NCI-H2107 treated with DMSO at 0.1 percent for 48 hours (cell line): ENCODE measurements around the gene PAXX.

Experiments
- DNase-seq: peaks from one replicate; lab custom pipeline; 2025; ENCODE audit not compliant: unreplicated experiment; lab: John Stamatoyannopoulos, UW

The PAXX gene

GRCh38 chr9:136964833-136965422 lies 27.3 kb upstream of the PAXX start:
- no peak for DNase-seq

GRCh38 chr9:136965771-136966484 lies 26.3 kb upstream of the PAXX start:
- DNase-seq: no peak

- no peak for DNase-seq
Observed at GRCh38 chr9:136968333-136969127, 23.7 kb upstream of the PAXX start.

GRCh38 chr9:136969150-136969549 lies 23.1 kb upstream of the PAXX start:
- no peak for DNase-seq

GRCh38 chr9:136969774-136970173 lies 22.4 kb upstream of the PAXX start:
- DNase-seq: no peak

GRCh38 chr9:136970361-136970760 lies 21.9 kb upstream of the PAXX start:
- no peak for DNase-seq

- no peak for DNase-seq
Observed at GRCh38 chr9:136971746-136972145, 20.5 kb upstream of the PAXX start.

GRCh38 chr9:136972335-136972734 lies 19.9 kb upstream of the PAXX start:
- DNase-seq: no peak

GRCh38 chr9:136972743-136973142 lies 19.5 kb upstream of the PAXX start:
- no peak for DNase-seq

- DNase-seq: no peak
Observed at GRCh38 chr9:136973618-136974617, 18.3 kb upstream of the PAXX start.

- no peak for DNase-seq
Observed at GRCh38 chr9:136974817-136975535, 17.2 kb upstream of the PAXX start.

- no peak for DNase-seq
Observed at GRCh38 chr9:136975644-136976043, 16.6 kb upstream of the PAXX start.

- no peak for DNase-seq
Observed at GRCh38 chr9:136977223-136977622, 15.0 kb upstream of the PAXX start, which contains the start of gene PTGDS. TSS of gene PTGDS (plus strand) at chr9:136977504. CDS start at chr9:136977579, 75 bp downstream.

- no peak for DNase-seq
Observed at GRCh38 chr9:136977649-136978072, 14.6 kb upstream of the PAXX start.

- DNase-seq: no peak
Observed at GRCh38 chr9:136978073-136978864, 14.0 kb upstream of the PAXX start.

GRCh38 chr9:136978865-136979544 lies 13.2 kb upstream of the PAXX start:
- no peak for DNase-seq

GRCh38 chr9:136979769-136980587 lies 12.2 kb upstream of the PAXX start:
- DNase-seq: no peak
